GM12891 (cell line): ENCODE measurements around the gene DIMT1.

Source experiments
- DNase-seq: peaks from one replicate; pipeline ENCODE4 v3.0.0; 2011; ENCODE audit warnings: low spot score; ENCODE audit not compliant: insufficient read length
- FAIRE-seq: peaks from 2 replicates; lab custom pipeline; 2011; peaks lifted over from hg19 to GRCh38; lab: Jason Lieb, UNC
- PAX5 ChIP-seq: IDR thresholded peaks from 2 replicates; pipeline ENCODE4 v1.6.1; 2011; ENCODE audit warnings: low read length, moderate library complexity, mild to moderate bottlenecking; ENCODE audit not compliant: insufficient read depth, severe bottlenecking
- POLR2A ChIP-seq: IDR thresholded peaks from 2 replicates; pipeline ENCODE4 v1.6.1; 2011; ENCODE audit warnings: low read depth, low read length, control low read depth
- POLR2AphosphoS5 ChIP-seq: IDR thresholded peaks from 2 replicates; pipeline ENCODE4 v1.6.1; 2011; ENCODE audit warnings: low read depth, low read length, control low read depth
- POU2F2 ChIP-seq: IDR thresholded peaks from 2 replicates; pipeline ENCODE4 v1.6.1; 2011; ENCODE audit warnings: low read depth, mild to moderate bottlenecking, control low read depth, low read length, moderate library complexity
- SPI1 ChIP-seq: IDR thresholded peaks from 2 replicates; pipeline ENCODE4 v1.6.1; 2011; ENCODE audit warnings: low read depth, low read length, control low read depth
- TAF1 ChIP-seq: IDR thresholded peaks from 2 replicates; pipeline ENCODE4 v1.6.1; 2011; ENCODE audit warnings: low read depth, low read length, control low read depth

DIMT1 gene

GRCh38 chr5:62413711-62414110 lies 10.0 kb upstream of the DIMT1 start:
- DNase-seq (no peak), FAIRE-seq (no peak)
- TF ChIP-seq PAX5 (no peak), TAF1 (no peak), POLR2AphosphoS5 (no peak), SPI1 (no peak), POLR2A (no peak), POU2F2 (no peak)

- FAIRE-seq (peak; percentile 99), DNase-seq (peak; percentile 89)
- TF ChIP-seq POLR2A (peak; percentile 84), TAF1 (peak; percentile 66), POLR2AphosphoS5 (peak; percentile 87), POU2F2 (peak; percentile 63), PAX5 (no peak), SPI1 (no peak)
Observed at GRCh38 chr5:62412549-62413329, 9.0 kb upstream of the DIMT1 start, which contains the start of gene IPO11. Gene IPO11, plus strand, starts transcription at chr5:62412763. Its CDS starts 24,517 bp downstream, at chr5:62437280.

- TF ChIP-seq PAX5 (no peak), SPI1 (no peak), POLR2A (no peak), POLR2AphosphoS5 (no peak), TAF1 (no peak), POU2F2 (no peak)
- DNase-seq, result no peak
- FAIRE-seq, result no peak
Observed at GRCh38 chr5:62395210-62395950, 8.3 kb downstream of the DIMT1 start.

- no peak for FAIRE-seq
- TF ChIP-seq POU2F2, result no peak
- no peak for TF ChIP-seq TAF1
- TF ChIP-seq PAX5, result no peak
- TF ChIP-seq POLR2A, result no peak
- TF ChIP-seq POLR2AphosphoS5, result no peak
- TF ChIP-seq SPI1, result no peak
- no peak for DNase-seq
Observed at GRCh38 chr5:62386824-62387223, 16.9 kb downstream of the DIMT1 start.

- DNase-seq (no peak), FAIRE-seq (no peak)
- TF ChIP-seq SPI1, result no peak
- TF ChIP-seq POLR2A, result no peak
- TF ChIP-seq POLR2AphosphoS5, result no peak
- TF ChIP-seq PAX5, result no peak
- no peak for TF ChIP-seq POU2F2
- TF ChIP-seq TAF1, result no peak
Observed at GRCh38 chr5:62385816-62386400, 17.8 kb downstream of the DIMT1 start.

GRCh38 chr5:62385131-62385530 lies 18.6 kb downstream of the DIMT1 start:
- no peak for DNase-seq
- FAIRE-seq, result no peak

GRCh38 chr5:62376064-62376463 lies 27.6 kb downstream of the DIMT1 start:
- no peak for TF ChIP-seq POLR2A
- TF ChIP-seq POU2F2, result no peak
- no peak for FAIRE-seq

More at GRCh38 chr5:62385131-62385530, 18.6 kb downstream of the DIMT1 start:
- TF ChIP-seq PAX5, result no peak
- no peak for TF ChIP-seq TAF1
- TF ChIP-seq POU2F2, result no peak
- TF ChIP-seq POLR2A, result no peak
- no peak for TF ChIP-seq POLR2AphosphoS5
- no peak for TF ChIP-seq SPI1

GRCh38 chr5:62375627-62376026 lies 28.1 kb downstream of the DIMT1 start:
- no peak for DNase-seq
- no peak for FAIRE-seq
- no peak for TF ChIP-seq POLR2A
- TF ChIP-seq TAF1, result no peak
- TF ChIP-seq PAX5, result no peak
- TF ChIP-seq POLR2AphosphoS5, result no peak
- TF ChIP-seq SPI1, result no peak
- no peak for TF ChIP-seq POU2F2

More at GRCh38 chr5:62376064-62376463, 27.6 kb downstream of the DIMT1 start:
- no peak for DNase-seq

- no peak for TF ChIP-seq SPI1
- no peak for TF ChIP-seq TAF1
- no peak for TF ChIP-seq POLR2A
- no peak for TF ChIP-seq PAX5
- no peak for TF ChIP-seq POLR2AphosphoS5
- no peak for TF ChIP-seq POU2F2
- FAIRE-seq (no peak), DNase-seq (no peak)
Observed at GRCh38 chr5:62374090-62374489, 29.6 kb downstream of the DIMT1 start.
